GM12864 (cell line): ENCODE data around the gene RAPH1.
"Not testable (repeated sequence)": the region's sequence is repeated elsewhere in the genome, so short reads cannot be mapped to it uniquely, and the experiment has no call there.

ENCODE experiments used
- DNase-seq: peaks from one replicate; pipeline ENCODE4 v3.0.0-alpha.2; 2011; ENCODE audit warnings: low read depth
- H3K4me3 ChIP-seq: 2 replicates; pipeline ENCODE4 v1.5.1; 2011; ENCODE audit warnings: mild to moderate bottlenecking, low read depth, low read length, control low read depth
- CTCF ChIP-seq: IDR thresholded peaks from 2 replicates; pipeline ENCODE4 v1.5.1; 2011; ENCODE audit warnings: low read depth, mild to moderate bottlenecking, moderate library complexity, low read length, control low read depth, inconsistent platforms; ENCODE audit errors: missing control alignments

Gene RAPH1

GRCh38 chr2:203549406-203549805 lies 14.3 kb upstream of the RAPH1 start:
- TF ChIP-seq CTCF, result no peak
- no peak overlapping the region for H3K4me3 ChIP-seq
- no peak for DNase-seq

- no peak overlapping the region for H3K4me3 ChIP-seq
- no peak for TF ChIP-seq CTCF
- no peak for DNase-seq
Measured at GRCh38 chr2:203548887-203549286, 13.8 kb upstream of the RAPH1 start.

DNA sequence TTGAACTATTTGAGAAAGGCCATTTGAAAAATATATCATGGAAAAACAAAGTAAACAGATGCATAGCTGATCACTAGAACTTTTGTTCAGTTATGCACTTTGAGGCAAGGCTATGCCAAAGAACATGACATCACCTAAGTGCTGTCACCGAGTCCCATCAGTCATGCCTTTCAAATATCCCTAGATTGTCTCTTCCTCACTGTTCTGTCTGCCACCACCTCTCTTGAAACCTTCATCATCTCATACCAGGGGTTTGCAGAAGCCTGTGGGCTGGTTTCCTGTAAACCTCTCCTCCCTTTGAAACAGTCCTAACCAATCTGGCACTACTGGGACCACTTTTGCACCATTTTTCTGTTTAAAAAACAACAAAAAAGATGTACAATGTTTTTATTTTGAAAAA lies 12.3 kb upstream of the RAPH1 start:
- H3K4me3 ChIP-seq, result no peak overlapping the region
- no peak for TF ChIP-seq CTCF
- DNase-seq, result no peak

DNA sequence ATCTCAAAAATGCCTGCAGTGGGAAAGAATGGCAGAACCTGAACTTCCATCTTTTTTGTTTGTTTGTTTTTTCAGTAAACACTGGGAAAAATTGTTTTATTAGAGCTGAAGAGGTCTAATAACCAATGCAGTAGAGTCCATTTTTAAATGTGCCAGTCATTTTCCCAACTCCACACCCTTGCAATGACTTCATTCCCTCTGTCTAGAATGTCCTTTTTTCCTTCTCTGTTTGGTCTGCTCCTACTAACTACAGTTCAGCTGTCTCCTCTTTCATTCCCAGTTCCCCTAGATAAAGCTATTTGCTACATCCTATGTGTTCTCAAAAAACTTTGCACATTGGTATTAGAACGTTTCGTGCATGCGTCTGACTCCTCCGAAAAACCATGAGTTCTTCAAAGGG lies 9.3 kb upstream of the RAPH1 start:
- no peak for TF ChIP-seq CTCF
- no peak overlapping the region for H3K4me3 ChIP-seq
- DNase-seq, result no peak

GRCh38 chr2:203543898-203544328 lies 8.8 kb upstream of the RAPH1 start:
- H3K4me3 ChIP-seq, result no peak overlapping the region
- DNase-seq, result no peak
- no peak for TF ChIP-seq CTCF

GRCh38 chr2:203540598-203540997 lies 5.5 kb upstream of the RAPH1 start:
- not testable (repeated sequence) for H3K4me3 ChIP-seq, DNase-seq

- H3K4me3 ChIP-seq, DNase-seq: not testable (repeated sequence)
Measured at GRCh38 chr2:203538237-203538636, 3.1 kb upstream of the RAPH1 start.

DNA sequence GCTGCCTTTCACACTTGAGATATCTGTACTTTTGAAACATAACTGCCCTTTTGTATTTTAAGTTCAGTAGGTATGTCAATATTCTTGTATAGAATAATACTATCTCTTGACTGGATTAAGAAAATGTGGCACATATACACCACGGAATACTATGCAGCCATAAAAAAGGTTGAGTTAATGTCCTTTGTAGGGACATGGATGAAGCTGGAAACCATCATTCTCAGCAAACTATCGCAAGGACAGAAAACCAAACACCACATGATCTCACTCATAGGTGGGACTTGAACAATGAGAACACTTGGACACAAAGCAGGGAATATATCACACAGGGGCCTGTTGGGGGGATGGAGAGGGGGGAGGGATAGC lies 1.5 kb upstream of the RAPH1 start:
- not testable (repeated sequence) for H3K4me3 ChIP-seq, DNase-seq
